Liver (tissue), 9 donors: ENCODE measurements around the gene FLT1. TPM values are rescaled to one million over a fixed set of nuclear protein-coding genes. Genes with fewer than 3 reads are reported as not detected.

Source experiments
- DNase-seq: peaks from one replicate; pipeline ENCODE4 v3.0.0-alpha.2; 2017; ENCODE audit warnings: low spot score
- H3K27ac ChIP-seq, 2 donors: one replicate each; pipeline ENCODE4 v1.7.0; 2013; ENCODE audit warnings: inconsistent platforms in 2 of 2, low read length in 2 of 2, control low read depth in 1 of 2, low read depth in 1 of 2, mild to moderate bottlenecking in 1 of 2
- H3K27me3 ChIP-seq, 4 donors: one replicate each; pipeline versions ENCODE4 v1.6.1 to v1.7.0; 2013; ENCODE audit warnings: low read length in 3 of 4, inconsistent platforms in 1 of 4, mild to moderate bottlenecking in 1 of 4, moderate library complexity in 1 of 4; ENCODE audit not compliant: control insufficient read depth in 4 of 4, insufficient read depth in 4 of 4
- H3K36me3 ChIP-seq, 4 donors: one replicate each; pipeline versions ENCODE4 v1.6.1 to v1.7.0; 2013; ENCODE audit warnings: low read length in 3 of 4, mild to moderate bottlenecking in 3 of 4, low read depth in 1 of 4, moderate library complexity in 1 of 4; ENCODE audit not compliant: control insufficient read depth in 4 of 4, insufficient read depth in 3 of 4
- H3K4me1 ChIP-seq, 4 donors: one replicate each; pipeline versions ENCODE4 v1.6.1 to v1.7.0; 2013; ENCODE audit warnings: low read length in 3 of 4, mild to moderate bottlenecking in 3 of 4, moderate library complexity in 1 of 4; ENCODE audit not compliant: control insufficient read depth in 4 of 4, insufficient read depth in 4 of 4
- H3K4me3 ChIP-seq, 3 donors: one replicate each; pipeline versions ENCODE4 v1.6.1 to v1.7.0; 2013; ENCODE audit warnings: low read length in 3 of 3, control low read depth in 1 of 3, low read depth in 1 of 3, mild to moderate bottlenecking in 1 of 3
- H3K9ac ChIP-seq, 2 donors: one replicate each; pipeline ENCODE4 v1.7.0; 2013; ENCODE audit warnings: low read length in 2 of 2, mild to moderate bottlenecking in 2 of 2, moderate library complexity in 2 of 2, control low read depth in 1 of 2, low read depth in 1 of 2
- H3K9me3 ChIP-seq, 4 donors: one replicate each; pipeline versions ENCODE4 v1.6.1 to v1.7.0; 2013; ENCODE audit warnings: low read length in 3 of 4; ENCODE audit not compliant: control insufficient read depth in 4 of 4
- ATF3 ChIP-seq: IDR thresholded peaks from 2 replicates; pipeline ENCODE4 v1.6.1; 2016; ENCODE audit warnings: antibody characterized with exemption
- CTCF ChIP-seq: fragments of 150-350 bp; IDR thresholded peaks from 2 replicates; pipeline ENCODE4 v1.5.1; 2017; ENCODE audit warnings: improper control_type of control experiment, low read depth, low read length; ENCODE audit not compliant: missing input control
- EGR1 ChIP-seq, 2 donors: IDR thresholded peaks; 2 replicates each; pipeline ENCODE4 v1.6.1; 2016 to 2018; ENCODE audit warnings: antibody characterized with exemption in 2 of 2, low read depth in 2 of 2
- FOXA1 ChIP-seq: IDR thresholded peaks from 2 replicates; pipeline ENCODE4 v1.6.1; 2016; ENCODE audit warnings: antibody characterized with exemption
- HNF4A ChIP-seq, 2 donors: conservative IDR thresholded peaks; 2 replicates each; pipeline ENCODE4 v1.6.1; 2016; ENCODE audit warnings: antibody characterized with exemption in 2 of 2, mild to moderate bottlenecking in 2 of 2
- HNF4G ChIP-seq: IDR thresholded peaks from 2 replicates; pipeline ENCODE4 v1.6.1; 2016; ENCODE audit warnings: antibody characterized with exemption
- JUND ChIP-seq, 2 donors: IDR thresholded peaks; 2 replicates each; pipeline ENCODE4 v1.6.1; 2016; ENCODE audit warnings: antibody characterized with exemption in 2 of 2
- NR2F2 ChIP-seq: IDR thresholded peaks from 2 replicates; pipeline ENCODE4 v1.6.1; 2016; ENCODE audit warnings: antibody characterized with exemption
- RAD21 ChIP-seq, 2 donors: IDR thresholded peaks; 2 replicates each; pipeline ENCODE4 v1.6.1; 2016; ENCODE audit warnings: antibody characterized with exemption in 2 of 2, mild to moderate bottlenecking in 2 of 2
- REST ChIP-seq: IDR thresholded peaks from 2 replicates; pipeline ENCODE4 v1.6.1; 2016; ENCODE audit warnings: antibody characterized with exemption, mild to moderate bottlenecking
- SP1 ChIP-seq: IDR thresholded peaks from 2 replicates; pipeline ENCODE4 v1.6.1; 2018; ENCODE audit warnings: antibody characterized with exemption, mild to moderate bottlenecking
- TAF1 ChIP-seq: conservative IDR thresholded peaks from 2 replicates; pipeline ENCODE4 v1.6.1; 2016; ENCODE audit warnings: antibody characterized with exemption, mild to moderate bottlenecking
- ZBTB33 ChIP-seq: IDR thresholded peaks from 2 replicates; pipeline ENCODE4 v1.6.1; 2016; ENCODE audit warnings: antibody characterized with exemption
- WGBS: extraction: QIAGEN DNeasy Blood & Tissue Kit; methylation state at CpG from one replicate; pipeline ENCODE4 v1.1.7; 2013; 5-methylcytosine and 5-hydroxymethylcytosine counted together
- polyA plus RNA-seq, 2 donors: library from polyadenylated mRNA; stranded (reverse) in 1 of 2; unstranded in 1 of 2; fragments of 200-250 nt in 1 of 2; fragments of >200 nt in 1 of 2; fragmentation: Nextera tagmentation in 1 of 2; extraction: Ambion mirVana in 1 of 2; gene quantifications; one replicate each; pipeline versions ENCODE4 v1.2.1 to v1.2.3, GENCODE V29; 2013 to 2015
- total RNA-seq, 2 donors: library from RNA; depleted of rRNA; stranded (reverse); fragments of >200 nt; gene quantifications; one replicate each; pipeline ENCODE4 v1.2.3, GENCODE V29; 2014
- donor health status: healthy.
- donor health status: healthy.
- donor health status: healthy.
- donor health status: healthy.
- donor health status: healthy.

Gene FLT1
- total and polyA plus RNA-seq, 4 donors = 4.1 to 19.7 (median 9.3) TPM

- no peak for DNase-seq
- H3K27me3 ChIP-seq = peaks cover 0 to 23% (median 10%) of the 10 kb centered on the region in 4 donors
- WGBS = 35% methylated on average over 10 of the region's 10 CpGs
These were observed 2.2 kb downstream of the FLT1 start for GRCh38 chr13:28492569-28493367.

GRCh38 chr13:28490061-28490460 is 4.9 kb downstream of the FLT1 start:
- 53% methylated on average over 6 of the region's 6 CpGs for WGBS
- H3K9me3 ChIP-seq = no peaks in the 10 kb centered on the region
- peaks cover 0 to 18% (median 10%) of the 10 kb centered on the region in 4 donors for H3K27me3 ChIP-seq
- peaks cover 11 to 16% (median 14%) of the 10 kb centered on the region in 4 donors for H3K4me1 ChIP-seq
- no peak overlapping the region for H3K27ac ChIP-seq
- no peak for DNase-seq
- H3K9ac ChIP-seq = no peak overlapping the region
- H3K36me3 ChIP-seq = no peaks in the 10 kb centered on the region
- TF ChIP-seq EGR1 (IDR thresholded peaks at IDR 0.05; ENCODE audit: low read depth in 2 of 2) = no peak
- TF ChIP-seq HNF4A (conservative IDR thresholded peaks at IDR 0.05) = no peak
- no peak for TF ChIP-seq ZBTB33
- no peak for TF ChIP-seq ATF3
- no peak for TF ChIP-seq NR2F2
- no peak for TF ChIP-seq SP1
- TF ChIP-seq CTCF = no peak
- TF ChIP-seq RAD21 (IDR thresholded peaks at IDR 0.05) = no peak
- no peak for TF ChIP-seq TAF1
- TF ChIP-seq FOXA1 = no peak
- TF ChIP-seq REST = no peak
- no peak overlapping the region for H3K4me3 ChIP-seq

More at GRCh38 chr13:28492569-28493367, 2.2 kb downstream of the FLT1 start:
- Histone ChIP-seq H3K27ac (no peak overlapping the region), H3K4me1 (peaks cover 14 to 21% (median 18%) of the 10 kb centered on the region in 4 donors), H3K9ac (no peak overlapping the region), H3K4me3 (peak overlapping the region in 1 of 3 donors; percentile 52), H3K36me3 (no peaks in the 10 kb centered on the region), H3K9me3 (no peaks in the 10 kb centered on the region)
- TF ChIP-seq HNF4A (conservative IDR thresholded peaks at IDR 0.05) = no peak
- no peak for TF ChIP-seq FOXA1
- TF ChIP-seq REST = no peak
- TF ChIP-seq HNF4G = no peak
- TF ChIP-seq JUND (IDR thresholded peaks at IDR 0.05) = no peak
- TF ChIP-seq NR2F2 = no peak
- no peak for TF ChIP-seq RAD21 (IDR thresholded peaks at IDR 0.05)
- TF ChIP-seq TAF1 = no peak
